SK-N-MC (cell line): ENCODE data around the gene UBXN2A.

Source experiments
- FOXP2 ChIP-seq: optimal IDR thresholded peaks from 2 replicates; pipeline ENCODE3; 2011; ENCODE audit warnings: mild to moderate bottlenecking, moderate library complexity; ENCODE audit not compliant: insufficient read depth; ENCODE audit errors: extremely low read length, control extremely low read depth
- POLR2AphosphoS5 ChIP-seq: IDR thresholded peaks from 2 replicates; pipeline ENCODE4 v1.6.1; 2012; ENCODE audit warnings: mild to moderate bottlenecking, low read depth, low read length, borderline replicate concordance

GRCh38 chr2:24009367-24009679 lies 69.1 kb downstream of the UBXN2A start:
- TF ChIP-seq POLR2AphosphoS5 (no peak), FOXP2 (no peak)
